ENCODE measurements around the gene S100A7A.

The S100A7A gene

DNA sequence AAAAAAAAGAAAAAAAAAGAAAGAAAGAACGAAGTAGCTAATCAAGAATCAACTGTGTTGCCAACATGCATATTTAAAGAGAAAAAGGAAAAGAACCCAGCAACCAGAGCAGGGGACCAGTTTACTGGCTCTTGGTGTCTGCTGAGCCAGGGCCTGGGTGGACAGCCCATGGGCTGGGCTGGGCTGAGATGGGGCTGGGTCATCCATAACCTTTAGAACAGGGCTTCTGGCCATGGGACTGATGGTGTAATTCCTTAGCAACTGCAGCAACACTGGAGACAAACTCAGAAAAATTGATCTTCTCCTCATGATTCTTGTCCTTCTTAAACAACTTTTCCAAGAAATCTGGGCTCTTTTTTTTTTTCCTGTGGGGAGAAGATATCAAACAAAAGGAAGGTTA is 10.5 kb downstream of the S100A7A start:
- DNase-seq (ENCODE audit: low read depth), result no peak
- TF ChIP-seq CTCF (conservative IDR thresholded peaks at IDR 0.05; ENCODE audit: low read depth, low read length), result no peak
- no peak overlapping the region for H3K4me3 ChIP-seq (ENCODE audit: low read depth, low read length)

DNA sequence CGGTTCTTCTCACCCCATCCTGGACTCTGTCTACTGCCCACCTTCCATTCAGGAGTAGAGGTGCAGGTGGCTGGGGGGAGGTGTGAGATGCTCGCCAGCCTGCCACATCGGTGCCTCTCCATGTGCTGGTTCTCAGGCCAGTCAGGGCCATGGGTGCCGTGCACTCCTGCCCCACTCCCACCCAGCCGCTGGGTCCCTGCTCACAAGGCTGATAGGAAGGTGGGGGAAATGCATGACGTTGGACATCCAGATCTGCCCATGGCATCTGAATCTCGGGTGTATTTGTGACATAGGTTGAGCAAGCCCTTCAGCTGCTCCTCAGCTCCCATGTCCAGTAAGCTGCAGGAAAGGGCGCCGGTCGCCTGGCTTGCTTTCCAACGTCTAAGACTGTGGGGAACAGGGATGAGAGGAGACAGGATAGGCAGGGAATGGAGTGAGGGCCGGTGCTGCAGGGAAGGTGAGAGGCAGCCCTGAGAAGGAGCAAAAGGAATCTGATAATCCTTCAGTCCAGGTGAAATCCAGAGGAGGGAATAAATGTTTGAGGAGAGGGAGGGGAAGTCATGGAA is 11.8 kb downstream of the S100A7A start:
- no peak overlapping the region for H3K4me3 ChIP-seq (ENCODE audit: low read depth, low read length)
- TF ChIP-seq CTCF (conservative IDR thresholded peaks at IDR 0.05; ENCODE audit: low read depth, low read length), result no peak
- no peak for DNase-seq (ENCODE audit: low read depth)

- TF ChIP-seq CTCF (conservative IDR thresholded peaks at IDR 0.05; ENCODE audit: low read depth, low read length), result no peak
- no peak for DNase-seq (ENCODE audit: low read depth)
These were observed 12.5 kb downstream of the S100A7A start for GRCh38 chr1:153428791-153429190.

GRCh38 chr1:153429266-153430165 is 13.2 kb downstream of the S100A7A start:
- no peak overlapping the region for H3K4me3 ChIP-seq (ENCODE audit: low read depth, low read length)
- no peak for DNase-seq (ENCODE audit: low read depth)
- no peak for TF ChIP-seq CTCF (conservative IDR thresholded peaks at IDR 0.05; ENCODE audit: low read depth, low read length)

More at GRCh38 chr1:153428791-153429190, 12.5 kb downstream of the S100A7A start:
- H3K4me3 ChIP-seq (ENCODE audit: low read depth, low read length), result no peak overlapping the region

- TF ChIP-seq CTCF (conservative IDR thresholded peaks at IDR 0.05; ENCODE audit: low read depth, low read length), result no peak
- no peak for DNase-seq (ENCODE audit: low read depth)
- no peak overlapping the region for H3K4me3 ChIP-seq (ENCODE audit: low read depth, low read length)
These were observed 13.8 kb downstream of the S100A7A start for GRCh38 chr1:153430166-153430553.

- no peak for TF ChIP-seq CTCF (conservative IDR thresholded peaks at IDR 0.05; ENCODE audit: low read depth, low read length)
- H3K4me3 ChIP-seq (ENCODE audit: low read depth, low read length), result no peak overlapping the region
- DNase-seq (ENCODE audit: low read depth), result no peak
These were observed 14.2 kb downstream of the S100A7A start for GRCh38 chr1:153430561-153430960.

Data from choroid plexus epithelial cell (primary cell).